ENCODE data around the gene TEX50.

DNA sequence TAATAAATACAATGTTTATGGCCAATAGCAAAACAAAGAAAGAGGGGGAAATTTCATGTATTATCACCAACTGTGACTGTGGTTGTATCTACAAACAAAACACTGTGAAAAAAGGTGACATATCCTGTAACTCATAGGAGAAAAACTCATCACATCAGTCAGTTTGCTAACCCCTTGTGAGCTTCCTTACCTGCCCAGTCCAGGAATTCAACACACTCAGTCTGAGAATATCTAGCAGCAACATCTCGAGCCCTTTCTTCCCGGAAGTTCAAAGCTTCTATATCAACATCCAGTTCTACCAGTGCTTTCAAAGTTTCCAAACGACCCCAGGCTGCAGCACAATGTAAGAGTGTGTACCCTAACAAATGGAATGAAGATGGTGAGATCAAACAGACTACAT, 11.5 kb downstream of the TEX50 start:
- TF ChIP-seq, protein P1, sequence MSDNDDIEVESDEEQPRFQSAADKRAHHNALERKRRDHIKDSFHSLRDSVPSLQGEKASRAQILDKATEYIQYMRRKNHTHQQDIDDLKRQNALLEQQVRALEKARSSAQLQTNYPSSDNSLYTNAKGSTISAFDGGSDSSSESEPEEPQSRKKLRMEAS (IDR thresholded peaks at IDR 0.05; ENCODE audit: low read depth, low read length) = no peak
- TF ChIP-seq, protein P2, sequence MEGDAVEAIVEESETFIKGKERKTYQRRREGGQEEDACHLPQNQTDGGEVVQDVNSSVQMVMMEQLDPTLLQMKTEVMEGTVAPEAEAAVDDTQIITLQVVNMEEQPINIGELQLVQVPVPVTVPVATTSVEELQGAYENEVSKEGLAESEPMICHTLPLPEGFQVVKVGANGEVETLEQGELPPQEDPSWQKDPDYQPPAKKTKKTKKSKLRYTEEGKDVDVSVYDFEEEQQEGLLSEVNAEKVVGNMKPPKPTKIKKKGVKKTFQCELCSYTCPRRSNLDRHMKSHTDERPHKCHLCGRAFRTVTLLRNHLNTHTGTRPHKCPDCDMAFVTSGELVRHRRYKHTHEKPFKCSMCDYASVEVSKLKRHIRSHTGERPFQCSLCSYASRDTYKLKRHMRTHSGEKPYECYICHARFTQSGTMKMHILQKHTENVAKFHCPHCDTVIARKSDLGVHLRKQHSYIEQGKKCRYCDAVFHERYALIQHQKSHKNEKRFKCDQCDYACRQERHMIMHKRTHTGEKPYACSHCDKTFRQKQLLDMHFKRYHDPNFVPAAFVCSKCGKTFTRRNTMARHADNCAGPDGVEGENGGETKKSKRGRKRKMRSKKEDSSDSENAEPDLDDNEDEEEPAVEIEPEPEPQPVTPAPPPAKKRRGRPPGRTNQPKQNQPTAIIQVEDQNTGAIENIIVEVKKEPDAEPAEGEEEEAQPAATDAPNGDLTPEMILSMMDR (IDR thresholded peaks at IDR 0.05; ENCODE audit: low read depth, low read length) = no peak
